Measurements from ENCODE around the gene UBE2V1.

DNA sequence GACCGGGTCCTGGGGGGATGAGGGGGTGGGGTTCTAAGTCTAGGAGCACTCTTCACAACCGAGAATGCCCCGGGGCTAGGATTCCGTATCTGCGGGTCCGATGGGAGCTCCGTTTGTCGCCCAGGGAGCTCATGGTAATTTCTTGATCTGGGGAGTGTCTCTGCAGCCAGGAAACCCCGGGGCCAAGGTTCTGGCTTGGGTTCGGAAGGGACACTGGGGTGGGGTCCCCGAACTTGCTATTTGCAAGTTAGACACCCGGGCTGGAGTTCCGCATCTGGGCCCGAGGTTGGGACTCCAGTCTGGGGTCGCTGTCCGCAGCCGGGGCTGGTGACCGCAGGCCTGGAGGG lies 40.2 kb upstream of the UBE2V1 start:
- TF ChIP-seq, protein P1, sequence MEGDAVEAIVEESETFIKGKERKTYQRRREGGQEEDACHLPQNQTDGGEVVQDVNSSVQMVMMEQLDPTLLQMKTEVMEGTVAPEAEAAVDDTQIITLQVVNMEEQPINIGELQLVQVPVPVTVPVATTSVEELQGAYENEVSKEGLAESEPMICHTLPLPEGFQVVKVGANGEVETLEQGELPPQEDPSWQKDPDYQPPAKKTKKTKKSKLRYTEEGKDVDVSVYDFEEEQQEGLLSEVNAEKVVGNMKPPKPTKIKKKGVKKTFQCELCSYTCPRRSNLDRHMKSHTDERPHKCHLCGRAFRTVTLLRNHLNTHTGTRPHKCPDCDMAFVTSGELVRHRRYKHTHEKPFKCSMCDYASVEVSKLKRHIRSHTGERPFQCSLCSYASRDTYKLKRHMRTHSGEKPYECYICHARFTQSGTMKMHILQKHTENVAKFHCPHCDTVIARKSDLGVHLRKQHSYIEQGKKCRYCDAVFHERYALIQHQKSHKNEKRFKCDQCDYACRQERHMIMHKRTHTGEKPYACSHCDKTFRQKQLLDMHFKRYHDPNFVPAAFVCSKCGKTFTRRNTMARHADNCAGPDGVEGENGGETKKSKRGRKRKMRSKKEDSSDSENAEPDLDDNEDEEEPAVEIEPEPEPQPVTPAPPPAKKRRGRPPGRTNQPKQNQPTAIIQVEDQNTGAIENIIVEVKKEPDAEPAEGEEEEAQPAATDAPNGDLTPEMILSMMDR (conservative IDR thresholded peaks at IDR 0.05; ENCODE audit: low read depth, low read length), result no peak
- no peak for TF ChIP-seq EZH2 (IDR thresholded peaks at IDR 0.05; ENCODE audit: borderline replicate concordance, low read depth, low read length, poor library complexity, severe bottlenecking)
